Ovary (tissue), 9 donors: ENCODE results near the gene GUCY2F. TPM values are rescaled to one million over a fixed set of nuclear protein-coding genes. Genes with fewer than 3 reads are reported as not detected.

Source experiments
- DNase-seq, 5 donors: peaks; one replicate each; pipeline ENCODE4 v3.0.0-alpha.2; 2019 to 2020
- H3K27ac ChIP-seq, 2 donors: fragments of 200-600 bp; one replicate each; pipeline versions ENCODE4 v1.5.1 to v1.8.0; 2019 to 2022
- H3K27me3 ChIP-seq: fragments of 200-600 bp; one replicate; pipeline ENCODE4 v1.8.0; 2022
- H3K36me3 ChIP-seq: fragments of 200-600 bp; sonication (generic); one replicate; pipeline ENCODE4 v1.5.1; 2019
- H3K4me1 ChIP-seq: one replicate; pipeline ENCODE4 v1.8.1; 2013; ENCODE audit warnings: mild to moderate bottlenecking, moderate library complexity; ENCODE audit not compliant: insufficient read depth
- H3K4me3 ChIP-seq: fragments of 200-600 bp; sonication (generic); one replicate; pipeline ENCODE4 v1.5.1; 2017
- H3K9me3 ChIP-seq, 2 donors: fragments of 200-600 bp in 1 of 2; sonication (generic) in 1 of 2; one replicate each; pipeline versions ENCODE4 v1.5.1 to v1.8.1; 2013 to 2019; ENCODE audit warnings: mild to moderate bottlenecking in 1 of 2, moderate library complexity in 1 of 2
- EP300 ChIP-seq: sonication (generic); formaldehyde crosslinking; IDR thresholded peaks from one replicate; pipeline ENCODE4 v1.6.1; 2017; ENCODE audit warnings: antibody characterized with exemption
- POLR2A ChIP-seq: fragments of 450-650 bp; IDR thresholded peaks from one replicate; pipeline ENCODE4 v1.6.1; 2017; ENCODE audit warnings: antibody characterized with exemption, mild to moderate bottlenecking, moderate library complexity
- WGBS, 3 donors: extraction: QIAGEN DNeasy Blood & Tissue Kit in 1 of 3; methylation state at CpG; one replicate each; pipeline versions ENCODE4 v1.1.5 to v1.1.7; 2013 to 2017; 5-methylcytosine and 5-hydroxymethylcytosine counted together
- intact Hi-C, 4 donors: fragments of 100-400 bp; cut with DNase I; formaldehyde crosslinking; loops; one replicate each; pipeline versions ENCODE4 v1.11.0 to v1.15.1; 2022 to 2023
- polyA plus RNA-seq, 2 donors: library from polyadenylated mRNA; stranded (reverse); fragments of 200-250 nt in 1 of 2; fragments of 350-450 nt in 1 of 2; fragmentation: Illumina TruSeq in 1 of 2; extraction: RNeasy Lipid Tissue Mini Kit (QIAGEN cat#74804) in 1 of 2; gene quantifications; one replicate each; pipeline ENCODE4 v1.2.3, GENCODE V29; 2013 to 2014
- total RNA-seq, 7 donors: library from RNA; depleted of rRNA in 2 of 7; stranded (reverse); fragments of >200 nt in 2 of 7; fragmentation: NEBNext Ultra II Directional in 3 of 7; extraction: Animal tissue kit (Norgen Biotek cat#: 25700) in 3 of 7; gene quantifications; one replicate each; pipeline versions ENCODE4 v1.1.0 to v1.2.4, GENCODE V29; 2016 to 2023
- TF ChIP-seq, protein P1 (sequence below), 3 donors: fragments of 450-650 bp in 2 of 3; fragments of 200-600 bp in 1 of 3; IDR thresholded peaks; one replicate each; pipeline versions ENCODE4 v1.5.1 to v1.8.0; 2016 to 2022; ENCODE audit warnings: antibody characterized with exemption in 3 of 3, mild to moderate bottlenecking in 1 of 3
- donor health status: DM: no; HTN: no; CAD: no; lungs with moderate emphysema.
- donor health status: DM: no; HTN: no; CAD: no.
- donor health status: Bipolar disorder and iron deficiency.
- donor health status: DM: yes; HTN: yes; CAD: no.
- donor health status: DM: no; HTN: no; CAD: no.
- donor health status: DM: yes; HTN: yes; CAD: no.

Gene GUCY2F
- total and polyA plus RNA-seq, 9 donors: not detected

DNA sequence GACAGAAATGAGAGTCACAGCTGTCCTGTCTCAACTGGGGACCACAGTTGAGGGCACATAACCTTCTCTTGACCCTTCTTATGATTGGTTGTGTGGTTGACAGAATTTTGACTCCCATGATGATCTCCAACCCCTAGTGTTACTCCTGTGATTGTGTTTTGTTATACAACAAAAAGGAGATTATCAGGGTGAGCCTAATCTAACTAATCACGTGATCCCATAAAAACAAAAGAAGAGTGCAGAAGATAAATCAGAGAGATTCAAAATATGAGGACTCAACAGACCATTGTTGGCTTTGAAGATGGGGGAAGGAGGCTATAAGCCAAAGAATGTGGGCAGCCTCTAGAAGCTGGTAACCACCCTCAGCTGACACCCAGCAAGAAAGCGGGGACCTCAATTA lies 72.7 kb downstream of the GUCY2F start:
- DNase-seq: no peak
- H3K27ac ChIP-seq: no peak overlapping the region
- 64 to 76% (median 68%) methylated on average over 2 of the region's 2 CpGs for WGBS, 3 donors
- H3K27me3 ChIP-seq: no peaks in the 10 kb centered on the region
- no peak for TF ChIP-seq EP300
- TF ChIP-seq POLR2A: no peak
- TF ChIP-seq, protein P1, sequence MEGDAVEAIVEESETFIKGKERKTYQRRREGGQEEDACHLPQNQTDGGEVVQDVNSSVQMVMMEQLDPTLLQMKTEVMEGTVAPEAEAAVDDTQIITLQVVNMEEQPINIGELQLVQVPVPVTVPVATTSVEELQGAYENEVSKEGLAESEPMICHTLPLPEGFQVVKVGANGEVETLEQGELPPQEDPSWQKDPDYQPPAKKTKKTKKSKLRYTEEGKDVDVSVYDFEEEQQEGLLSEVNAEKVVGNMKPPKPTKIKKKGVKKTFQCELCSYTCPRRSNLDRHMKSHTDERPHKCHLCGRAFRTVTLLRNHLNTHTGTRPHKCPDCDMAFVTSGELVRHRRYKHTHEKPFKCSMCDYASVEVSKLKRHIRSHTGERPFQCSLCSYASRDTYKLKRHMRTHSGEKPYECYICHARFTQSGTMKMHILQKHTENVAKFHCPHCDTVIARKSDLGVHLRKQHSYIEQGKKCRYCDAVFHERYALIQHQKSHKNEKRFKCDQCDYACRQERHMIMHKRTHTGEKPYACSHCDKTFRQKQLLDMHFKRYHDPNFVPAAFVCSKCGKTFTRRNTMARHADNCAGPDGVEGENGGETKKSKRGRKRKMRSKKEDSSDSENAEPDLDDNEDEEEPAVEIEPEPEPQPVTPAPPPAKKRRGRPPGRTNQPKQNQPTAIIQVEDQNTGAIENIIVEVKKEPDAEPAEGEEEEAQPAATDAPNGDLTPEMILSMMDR (IDR thresholded peaks at IDR 0.05): no peak
- no peaks in the 10 kb centered on the region for H3K9me3 ChIP-seq
- H3K4me3 ChIP-seq: no peak overlapping the region
- no peaks in the 10 kb centered on the region for H3K4me1 ChIP-seq
- intact Hi-C loops: no loop called here
- H3K36me3 ChIP-seq: no peaks in the 10 kb centered on the region

DNA sequence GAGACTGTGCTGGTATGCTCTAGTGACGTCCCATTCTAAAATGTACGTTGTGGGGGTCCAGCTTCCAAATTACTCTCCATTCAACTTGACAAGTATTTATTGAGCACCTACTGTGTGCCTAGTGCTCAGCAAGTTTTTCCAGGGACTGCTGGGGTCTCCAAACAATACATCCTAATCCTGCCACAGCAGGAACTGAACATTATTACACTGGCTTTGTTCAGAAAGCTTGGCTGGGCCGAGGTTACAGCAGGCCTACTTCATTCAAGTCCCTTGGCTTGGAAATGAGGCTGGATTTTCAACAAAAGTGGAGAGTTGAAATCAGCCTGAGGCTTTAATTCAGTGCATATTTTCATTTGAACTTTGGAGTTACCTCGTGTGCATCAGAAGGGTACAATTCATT lies 78.0 kb downstream of the GUCY2F start:
- no peaks in the 10 kb centered on the region for H3K4me1 ChIP-seq
- no peak overlapping the region for H3K27ac ChIP-seq
- 46 to 60% (median 49%) methylated on average over 4 of the region's 4 CpGs for WGBS, 3 donors
- H3K9me3 ChIP-seq: no peaks in the 10 kb centered on the region
- no peak for DNase-seq
- TF ChIP-seq, protein P1 (IDR thresholded peaks at IDR 0.05): no peak
- no peak for TF ChIP-seq EP300
- TF ChIP-seq POLR2A: no peak
- no peak overlapping the region for H3K4me3 ChIP-seq
- no peaks in the 10 kb centered on the region for H3K36me3 ChIP-seq
- no peaks in the 10 kb centered on the region for H3K27me3 ChIP-seq
- intact Hi-C loops: no loop called here

DNA sequence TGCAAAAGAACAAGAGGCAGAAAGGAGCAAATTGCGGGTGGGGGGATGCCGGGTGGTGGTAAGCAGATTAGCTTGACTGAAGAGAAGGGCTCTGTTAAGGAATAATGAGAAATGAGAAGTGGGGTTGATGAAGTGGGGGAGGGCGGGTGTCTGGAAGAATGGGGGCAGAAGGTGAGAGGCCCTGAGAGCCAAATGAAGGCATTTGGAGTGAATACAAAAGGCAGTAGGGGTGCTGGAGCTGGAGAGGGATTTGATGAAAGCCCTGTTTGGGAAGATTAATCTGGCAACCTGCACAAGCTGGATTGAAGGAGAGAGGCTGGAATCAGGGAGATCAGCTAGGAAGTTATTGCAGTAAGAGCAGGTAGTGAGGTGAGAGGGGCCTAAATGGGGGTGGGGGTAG lies 82.1 kb downstream of the GUCY2F start:
- TF ChIP-seq POLR2A (no peak), EP300 (no peak)
- TF ChIP-seq, protein P1 (IDR thresholded peaks at IDR 0.05): no peak
- Histone ChIP-seq H3K27me3 (no peaks in the 10 kb centered on the region), H3K9me3 (no peaks in the 10 kb centered on the region), H3K36me3 (no peaks in the 10 kb centered on the region), H3K4me1 (no peaks in the 10 kb centered on the region), H3K4me3 (no peak overlapping the region), H3K27ac (no peak overlapping the region)
- DNase-seq: no peak
- WGBS, 3 donors: 66 to 82% (median 80%) methylated on average over 3 of the region's 3 CpGs
- intact Hi-C loops: no loop called here

DNA sequence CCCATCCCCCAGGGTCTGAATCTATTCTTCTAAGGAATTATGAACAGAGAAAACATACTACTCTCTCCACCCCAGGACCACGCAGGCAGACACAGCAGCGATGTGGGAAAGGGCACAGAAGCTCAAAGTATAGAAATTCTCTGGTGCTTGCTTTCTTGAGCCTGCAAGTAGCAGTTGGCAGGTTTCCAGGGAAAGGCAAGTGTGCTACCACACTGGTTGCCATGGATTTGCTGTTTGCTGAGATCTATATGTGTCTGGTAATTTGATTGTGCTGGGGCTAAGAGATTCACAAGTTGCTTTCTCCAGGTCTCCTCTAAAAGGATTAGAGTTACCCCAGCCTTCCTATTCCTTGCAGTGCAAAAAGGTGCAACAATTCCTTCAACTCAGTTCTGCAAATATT lies 83.1 kb downstream of the GUCY2F start:
- intact Hi-C loops: no loop called here
- Histone ChIP-seq H3K27me3 (no peaks in the 10 kb centered on the region), H3K9me3 (no peaks in the 10 kb centered on the region), H3K4me1 (no peaks in the 10 kb centered on the region), H3K4me3 (no peak overlapping the region), H3K27ac (no peak overlapping the region), H3K36me3 (no peaks in the 10 kb centered on the region)
- DNase-seq: no peak
- 75 to 86% (median 77%) methylated on average over 2 of the region's 2 CpGs for WGBS, 3 donors
- TF ChIP-seq POLR2A (no peak), EP300 (no peak)
- TF ChIP-seq, protein P1 (IDR thresholded peaks at IDR 0.05): no peak

DNA sequence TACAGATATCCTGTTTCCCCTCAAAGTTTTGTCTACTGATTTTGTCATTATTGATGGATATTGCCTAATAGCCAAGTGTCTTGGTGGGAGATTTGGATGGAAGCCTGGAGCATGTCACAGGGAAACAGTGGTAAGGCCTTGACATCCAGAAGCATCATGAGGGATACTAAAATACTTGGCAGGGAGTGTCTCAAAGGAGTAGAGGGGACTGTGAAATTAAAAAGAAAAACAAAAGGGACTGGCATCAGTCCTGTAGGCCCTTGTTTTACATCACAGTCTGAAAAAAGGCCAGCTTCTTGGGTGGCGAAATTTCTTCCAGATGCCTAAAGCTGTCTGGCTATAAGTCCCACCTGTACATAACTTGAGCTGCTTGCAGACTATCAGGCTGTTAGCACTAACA lies 83.8 kb downstream of the GUCY2F start:
- Histone ChIP-seq H3K27me3 (no peaks in the 10 kb centered on the region), H3K9me3 (no peaks in the 10 kb centered on the region), H3K4me1 (no peaks in the 10 kb centered on the region), H3K27ac (no peak overlapping the region), H3K36me3 (no peaks in the 10 kb centered on the region), H3K4me3 (no peak overlapping the region)
- no peak for DNase-seq
- TF ChIP-seq, protein P1 (IDR thresholded peaks at IDR 0.05): no peak
- TF ChIP-seq POLR2A (no peak), EP300 (no peak)
- 70 to 79% (median 72%) methylated on average over 1 of the region's 1 CpG for WGBS, 3 donors
- intact Hi-C loops: no loop called here
